NCI-H2081 treated with DMSO at 0.1 percent for 48 hours (cell line): Measurements from ENCODE around the gene AIFM3.

ENCODE experiments used
- DNase-seq: peaks from one replicate; lab custom pipeline; 2025; lab: John Stamatoyannopoulos, UW

AIFM3 gene

DNA sequence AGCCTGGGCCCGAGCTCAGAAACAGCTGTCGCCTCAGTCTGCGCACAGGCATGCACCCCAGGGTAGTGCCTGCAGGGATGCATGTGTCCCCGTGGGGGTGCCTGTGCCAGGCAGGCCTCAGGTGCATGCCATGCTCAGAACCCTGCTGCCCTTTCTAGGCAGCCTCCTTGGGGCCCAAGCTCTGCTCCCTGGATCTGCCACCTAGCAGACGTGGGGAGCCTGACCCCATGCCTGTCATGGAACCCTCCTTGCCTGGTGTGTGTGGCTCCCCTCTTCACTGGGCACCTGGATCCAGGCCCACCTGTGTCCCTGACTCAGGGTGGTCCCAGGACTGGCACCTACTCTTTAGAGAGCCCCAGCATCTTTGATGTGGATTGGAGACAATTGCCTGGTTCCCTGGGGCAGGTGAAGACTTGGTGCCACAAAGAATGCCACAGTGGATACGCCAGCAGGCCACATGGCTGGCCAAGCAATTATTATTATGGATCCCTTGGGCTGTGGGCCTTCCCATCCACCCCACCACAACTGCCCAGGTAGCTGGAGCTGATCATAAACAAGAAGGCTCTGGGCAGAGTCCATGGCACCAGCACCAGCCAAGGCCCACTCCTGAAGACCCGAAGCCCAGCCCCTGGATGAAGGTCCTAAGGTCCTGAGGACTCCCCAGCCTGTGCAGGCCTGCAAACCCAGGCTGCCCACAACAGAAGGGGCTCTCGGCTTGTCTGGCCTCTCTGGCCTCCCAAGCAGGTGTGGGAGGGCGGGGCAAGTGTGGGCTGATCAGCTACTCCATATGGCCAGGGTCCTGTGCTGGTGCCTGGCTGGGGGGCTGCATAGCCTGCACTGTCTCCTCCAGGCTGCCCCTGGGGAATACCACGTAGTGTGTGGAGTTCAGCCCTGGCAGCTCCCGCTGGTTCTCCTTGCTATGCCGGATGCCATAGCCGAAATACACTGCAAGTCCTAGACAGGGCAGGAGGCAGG is 61.5 kb downstream of the AIFM3 start:
- DNase-seq = no peak

DNA sequence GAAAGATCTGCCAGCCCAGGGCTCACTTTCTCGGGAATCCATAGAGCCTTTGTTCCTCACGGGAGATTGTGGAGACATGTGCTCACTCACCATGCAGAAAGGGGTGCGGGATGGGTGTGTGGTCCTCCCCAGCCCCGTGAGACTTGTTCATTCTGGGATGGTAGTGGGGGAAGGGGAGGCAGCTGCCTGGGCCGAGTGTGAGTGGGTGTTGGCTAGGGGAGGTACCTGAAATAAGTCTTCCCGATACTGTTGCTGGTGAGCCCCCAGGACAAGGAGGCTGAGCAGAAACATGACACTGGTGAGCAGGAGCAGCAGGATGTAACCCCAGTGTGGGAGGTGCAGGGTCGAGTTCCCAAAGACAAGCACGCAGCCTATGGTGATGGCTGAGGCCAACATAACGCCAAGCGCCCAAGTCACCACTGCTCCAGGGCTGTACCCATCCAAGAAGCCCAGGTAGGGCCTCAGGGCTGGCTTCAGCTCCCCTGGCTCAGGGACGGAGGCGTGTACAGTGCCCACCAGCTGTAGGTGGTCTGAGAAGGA is 62.5 kb downstream of the AIFM3 start:
- no peak for DNase-seq

DNA sequence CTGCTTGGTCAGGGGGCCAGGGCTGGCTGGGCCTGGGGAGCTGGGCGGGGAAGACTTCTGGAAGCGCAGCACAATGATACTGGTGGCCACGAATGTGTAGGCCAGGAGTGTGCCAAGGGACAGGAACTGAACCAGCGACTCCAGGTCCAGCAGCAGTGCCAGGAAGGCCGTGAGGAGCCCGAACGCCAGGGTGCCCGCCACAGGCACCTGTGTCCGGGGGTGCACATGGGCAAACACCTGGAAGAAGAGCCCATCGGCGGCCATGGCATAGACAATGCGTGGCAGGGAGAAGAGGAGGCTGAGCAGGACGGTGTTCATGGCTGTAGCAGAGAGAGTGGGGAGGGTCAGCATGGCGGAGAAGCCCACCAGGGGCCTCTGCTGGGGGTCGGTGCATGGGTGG is 63.0 kb downstream of the AIFM3 start:
- DNase-seq = no peak
